HG02678 (cell line): ENCODE measurements around the gene SLC9A3.

Source experiments
- ATAC-seq: cut with Tn5 transposase; IDR thresholded peaks from one replicate; pipeline ENCODE4 v1.9.1; 2021; ENCODE audit warnings: mild to moderate bottlenecking, moderate library complexity; ENCODE audit not compliant: unreplicated experiment

Gene SLC9A3

GRCh38 chr5:448061-448765, 76.0 kb downstream of the SLC9A3 start:
- no peak for ATAC-seq

DNA sequence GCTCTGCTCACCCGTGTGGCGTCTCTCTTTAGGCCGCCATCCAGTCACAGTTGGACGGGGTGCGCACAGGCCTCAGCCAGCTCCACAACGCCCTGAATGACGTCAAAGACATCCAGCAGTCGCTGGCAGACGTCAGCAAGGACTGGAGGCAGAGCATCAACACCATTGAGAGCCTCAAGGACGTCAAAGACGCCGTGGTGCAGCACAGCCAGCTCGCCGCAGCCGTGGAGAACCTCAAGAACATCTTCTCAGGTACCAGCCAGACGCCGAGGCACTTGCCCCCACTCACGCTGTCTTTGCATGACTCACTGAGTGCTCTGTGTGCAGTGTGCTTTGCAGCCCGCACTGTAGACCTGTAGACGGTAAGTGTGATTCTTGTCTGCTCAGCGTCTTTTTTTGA, 76.7 kb downstream of the SLC9A3 start:
- no peak for ATAC-seq

DNA sequence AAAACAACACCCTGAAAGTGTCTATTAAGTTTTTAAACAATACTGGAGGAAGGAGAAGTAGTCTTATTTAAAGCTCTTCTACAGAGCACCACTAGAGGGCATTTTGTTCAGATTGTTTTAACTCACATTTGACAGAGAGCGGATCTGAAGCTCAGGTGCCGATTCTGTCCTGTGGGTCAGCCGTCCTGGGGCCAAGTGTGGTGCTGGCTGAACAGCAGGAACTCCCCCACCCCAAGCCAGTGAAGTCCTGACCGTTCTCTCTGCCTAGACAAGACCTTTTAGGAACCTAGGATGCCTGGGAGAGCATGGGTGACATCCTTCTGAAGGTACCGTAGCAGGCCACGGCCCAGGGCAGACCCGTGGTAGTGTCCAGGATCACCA, 77.4 kb downstream of the SLC9A3 start:
- ATAC-seq: no peak

DNA sequence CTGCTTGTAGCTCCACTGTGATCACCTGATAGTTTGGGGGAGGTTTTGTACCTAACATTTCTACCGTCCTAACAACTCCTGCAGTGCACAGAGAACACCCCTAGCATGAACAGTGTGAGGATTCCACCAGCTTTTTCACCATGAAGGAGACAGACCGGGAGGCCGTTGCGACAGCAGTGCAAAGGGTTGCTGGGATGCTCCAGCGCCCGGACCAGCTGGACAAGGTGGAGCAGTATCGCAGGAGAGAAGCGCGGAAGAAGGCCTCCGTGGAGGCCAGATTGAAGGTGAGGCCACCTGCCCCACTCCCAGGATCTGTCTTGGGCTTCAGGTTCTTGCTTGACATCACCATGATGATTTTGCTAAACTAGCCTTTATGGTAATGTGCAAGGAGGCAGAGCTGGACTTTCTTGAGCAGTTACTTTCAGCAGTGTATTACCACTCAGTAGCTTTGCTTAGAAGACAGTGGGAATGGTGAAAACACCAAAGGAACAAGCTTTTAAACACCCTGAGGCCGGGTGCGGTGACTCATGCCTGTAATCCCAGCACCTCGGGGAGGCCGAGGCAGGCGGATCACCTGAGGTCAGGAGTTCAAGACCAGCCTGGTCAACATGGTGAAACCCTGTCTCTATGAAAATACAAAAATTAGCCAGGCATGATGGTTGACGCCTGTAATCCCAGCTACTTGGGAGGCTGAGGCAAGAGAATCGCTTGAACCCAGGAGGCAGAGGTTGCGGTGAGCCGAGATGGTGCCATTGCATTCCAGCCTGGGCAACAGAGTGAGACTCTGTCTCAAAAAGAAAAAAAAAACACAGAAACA, 78.0 kb downstream of the SLC9A3 start:
- ATAC-seq: no peak

DNA sequence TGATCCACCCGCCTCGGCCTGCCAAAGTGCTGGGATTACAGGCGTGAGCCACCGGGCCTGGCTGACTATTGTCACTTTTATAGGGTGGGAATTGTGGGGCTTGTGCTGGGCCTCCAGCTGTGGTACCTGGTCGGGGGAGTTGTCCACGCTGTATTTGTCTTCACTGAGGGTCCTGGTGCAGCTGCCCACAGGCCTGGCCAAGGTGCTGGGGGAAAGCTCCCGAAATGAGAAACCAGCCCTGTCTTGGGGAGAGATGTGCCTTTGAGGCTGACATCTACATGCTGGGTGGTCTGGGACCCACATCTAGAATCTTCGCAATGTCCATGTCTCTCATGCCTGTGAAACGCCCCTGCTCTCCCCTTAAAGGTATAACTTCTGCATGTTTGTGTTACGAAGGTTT, 78.7 kb downstream of the SLC9A3 start:
- ATAC-seq: no peak

DNA sequence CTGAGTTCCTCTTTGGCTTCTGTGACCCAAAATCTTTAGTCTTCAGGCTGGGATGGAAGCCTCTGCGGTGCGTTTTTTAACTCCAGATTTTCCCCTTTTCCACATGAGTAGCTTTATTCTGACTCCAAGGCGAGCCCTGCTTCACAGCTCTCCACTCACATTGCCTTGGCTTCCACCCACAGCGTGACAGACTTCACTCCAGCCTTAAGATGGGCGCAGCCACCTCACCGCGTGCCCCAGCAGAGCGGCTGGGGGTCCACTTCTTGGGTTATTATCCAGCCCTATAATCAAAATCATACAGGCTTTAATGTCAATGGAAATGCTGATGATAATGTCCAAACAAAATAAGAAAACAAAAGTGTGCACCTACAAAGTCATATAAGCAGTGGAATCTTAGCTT, 80.0 kb downstream of the SLC9A3 start:
- ATAC-seq: no peak

GRCh38 chr5:443239-444151, 80.8 kb downstream of the SLC9A3 start:
- ATAC-seq: peak; percentile 17

DNA sequence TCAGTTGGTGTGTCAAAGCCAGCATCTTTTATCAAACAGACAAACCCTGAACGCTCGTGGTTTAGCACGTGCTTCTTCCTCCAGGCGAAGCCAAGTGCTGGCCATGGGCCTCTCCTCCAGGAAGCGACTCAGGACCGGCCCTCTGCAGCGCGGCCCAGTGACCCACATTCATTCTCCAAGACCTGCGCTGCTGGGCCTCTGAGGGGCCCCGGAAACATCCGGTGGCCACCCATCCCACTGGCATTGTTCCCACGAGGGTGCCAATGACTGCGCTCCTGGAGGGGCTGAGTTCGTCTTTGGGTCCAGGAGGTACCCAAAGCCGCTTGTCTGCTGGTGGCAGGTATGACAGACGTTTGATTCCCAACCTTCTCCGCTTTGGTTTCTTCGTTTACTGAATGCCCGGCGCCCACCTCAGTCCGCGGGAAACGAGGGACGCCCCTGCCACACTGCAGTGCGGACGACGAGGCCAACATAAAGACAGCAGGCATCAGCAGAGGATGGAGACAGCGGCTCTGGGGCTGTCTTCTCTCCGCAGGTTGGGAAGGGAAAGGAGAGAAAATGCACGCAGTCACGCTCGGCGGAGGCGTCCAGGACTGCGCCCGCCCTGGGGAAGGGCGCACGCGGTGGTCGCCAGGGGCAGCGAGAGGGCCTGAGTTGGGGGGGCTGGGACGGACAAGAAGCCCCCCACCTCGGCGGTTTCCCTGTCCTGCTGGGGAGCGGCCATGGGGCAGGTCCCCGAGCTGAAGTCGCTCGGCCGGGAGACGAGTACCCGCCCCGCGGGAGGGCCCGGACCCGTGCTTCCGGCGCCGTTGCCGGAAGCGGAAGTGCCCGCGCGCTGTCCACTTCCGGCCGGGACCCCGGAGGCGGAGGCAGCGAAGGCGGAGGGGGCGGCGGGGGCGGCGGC, 81.7 kb downstream of the SLC9A3 start, which contains the start of gene EXOC3:
TSS of gene EXOC3 (plus strand) at position 842 of the 904 bp plus-strand sequence. CDS start 3,030 bp downstream, outside the sequence.
- ATAC-seq: peak; percentile 90

DNA sequence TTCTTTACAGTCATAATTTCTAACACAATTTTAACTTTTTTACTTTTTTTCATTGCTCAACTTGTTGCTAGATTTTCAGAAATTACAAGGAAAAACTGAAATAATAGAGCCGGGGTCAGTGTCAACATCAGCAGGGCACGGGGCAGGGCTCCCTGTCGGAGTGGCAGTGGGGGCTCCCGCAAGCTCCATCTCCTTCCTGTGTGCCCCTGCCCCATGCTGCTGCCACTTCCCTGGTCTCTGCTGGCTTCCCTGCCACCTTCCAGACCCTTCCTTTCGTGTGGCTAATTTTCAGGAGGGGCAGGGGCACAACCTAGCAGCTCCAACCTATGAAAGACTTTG, 82.3 kb downstream of the SLC9A3 start:
- ATAC-seq: no peak

DNA sequence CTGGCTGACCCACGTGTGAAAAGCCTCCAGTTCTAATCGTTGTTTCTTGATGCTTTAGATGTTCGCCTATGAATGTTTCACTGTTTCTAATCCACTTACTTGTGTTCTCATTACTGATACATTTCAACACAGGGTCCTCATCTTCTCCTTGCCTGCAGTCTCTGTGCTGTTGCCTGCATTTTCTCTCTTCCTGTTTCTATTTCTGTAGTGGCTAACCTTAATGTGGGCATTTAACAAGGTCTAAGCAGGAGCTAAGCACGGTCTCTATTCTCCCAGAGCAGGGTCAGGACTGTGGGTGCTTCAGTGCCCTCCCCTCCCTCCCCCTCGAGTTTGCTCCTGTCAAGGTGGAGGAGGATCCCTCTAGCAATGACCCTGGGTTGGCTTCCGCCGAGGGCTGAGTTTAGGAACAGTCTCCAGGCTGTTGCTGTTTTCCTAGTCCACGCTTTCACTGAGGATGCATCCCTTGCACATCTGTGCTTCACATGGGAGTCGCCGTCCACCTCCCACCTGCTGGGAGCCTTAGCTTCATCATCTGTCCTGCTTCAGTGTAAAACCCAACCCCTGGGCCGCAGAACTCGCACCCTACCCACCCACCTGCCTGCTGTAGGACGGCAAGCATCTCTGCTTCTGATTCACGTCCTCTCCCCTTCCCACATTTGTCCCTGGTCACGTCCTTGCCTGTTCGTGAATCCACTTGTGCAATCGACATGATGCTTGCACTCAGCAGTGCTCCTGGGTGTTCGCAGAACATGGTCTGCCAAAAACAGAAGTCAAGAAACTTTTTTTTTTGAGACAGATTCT, 83.6 kb downstream of the SLC9A3 start:
- ATAC-seq: no peak

DNA sequence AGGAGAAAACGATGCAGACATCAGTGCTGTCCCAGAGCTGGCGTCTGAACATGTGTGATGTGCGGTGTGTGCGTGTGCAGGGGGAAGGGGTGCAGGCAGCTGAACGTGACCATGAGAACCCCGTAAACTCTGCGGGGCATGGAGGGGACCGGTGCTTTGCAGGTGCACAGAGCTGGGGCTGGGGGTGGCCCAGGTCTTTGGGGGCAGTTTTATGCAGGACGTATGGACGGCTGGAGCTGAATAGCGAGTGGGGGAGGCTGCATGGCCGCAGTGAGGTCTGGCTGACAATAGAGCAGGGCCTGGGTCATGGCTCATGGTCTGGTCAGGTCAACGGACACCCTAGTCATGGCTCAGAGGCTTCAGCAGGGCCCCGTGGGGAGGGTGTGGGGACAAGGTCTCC, 84.6 kb downstream of the SLC9A3 start:
- ATAC-seq: no peak

DNA sequence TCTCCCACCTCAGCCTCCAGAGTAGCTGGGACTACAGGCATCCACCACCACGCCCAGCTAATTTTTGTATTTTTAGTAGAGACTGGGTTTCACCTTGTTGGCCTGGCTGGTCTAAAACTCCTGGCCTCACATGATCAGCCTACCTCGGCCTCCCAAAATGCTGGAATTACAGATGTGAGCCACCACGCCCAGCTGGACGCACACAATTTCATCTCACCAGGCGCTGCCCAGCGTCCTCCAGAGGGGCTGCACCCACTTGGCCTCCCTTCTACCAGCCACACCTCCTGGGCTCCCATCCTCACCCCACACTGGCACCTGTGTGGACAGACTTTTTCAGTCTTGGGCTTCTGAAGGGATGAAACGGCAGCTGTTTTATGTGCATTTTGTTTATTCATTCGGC, 85.1 kb downstream of the SLC9A3 start:
- no peak for ATAC-seq

GRCh38 chr5:438481-438981, 85.7 kb downstream of the SLC9A3 start:
- no peak for ATAC-seq

- ATAC-seq: no peak
These were observed 86.9 kb downstream of the SLC9A3 start for GRCh38 chr5:437281-437771.

DNA sequence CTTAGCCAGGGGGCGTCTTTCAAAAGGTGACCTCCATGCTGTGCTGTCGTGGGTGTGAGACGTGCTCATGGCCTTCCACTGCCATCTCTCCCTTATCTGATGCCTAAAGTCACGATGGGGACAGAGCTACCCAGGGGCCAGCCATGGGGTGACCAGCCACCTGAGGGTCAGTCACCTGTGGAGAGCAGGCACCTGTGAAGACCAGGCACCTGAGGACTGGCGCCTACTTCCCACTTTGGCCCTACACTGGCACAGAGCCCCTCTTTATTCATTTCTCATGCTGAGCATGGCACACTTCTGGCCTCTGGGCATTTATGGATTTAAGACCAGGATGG, 87.6 kb downstream of the SLC9A3 start:
- ATAC-seq: no peak

DNA sequence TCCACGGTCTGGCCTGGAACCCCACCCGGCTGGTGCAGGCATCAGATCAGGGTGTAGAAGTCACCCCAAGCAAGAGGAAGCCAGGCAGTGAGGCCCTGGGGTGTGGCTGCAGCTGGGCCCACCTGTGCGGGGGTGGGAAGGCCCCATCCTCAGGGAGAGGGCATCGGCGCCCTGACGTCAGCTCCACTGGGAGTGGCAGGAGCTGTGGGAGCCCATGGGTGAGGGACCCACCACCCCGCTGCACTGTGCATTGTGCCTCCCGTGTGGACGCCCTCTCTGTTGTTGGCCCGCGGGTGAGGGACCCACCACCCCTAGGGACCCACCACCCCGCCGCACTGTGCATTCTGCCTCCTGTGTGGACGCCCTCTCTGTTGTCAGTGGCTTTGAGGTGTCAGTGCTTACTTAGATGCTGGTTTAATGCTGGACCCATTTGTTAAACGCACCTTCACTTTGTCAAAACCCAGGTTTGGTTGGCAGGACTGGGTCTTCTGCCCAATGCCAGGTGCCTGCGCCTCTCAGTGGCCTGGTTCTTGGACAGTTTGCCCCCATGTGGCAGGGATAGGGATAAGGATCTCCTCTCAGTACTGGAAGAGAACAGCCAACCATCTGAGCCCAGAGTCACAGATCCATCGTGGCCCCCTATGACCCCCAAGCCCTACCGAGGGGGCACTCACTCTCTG, 88.1 kb downstream of the SLC9A3 start:
- ATAC-seq: no peak

DNA sequence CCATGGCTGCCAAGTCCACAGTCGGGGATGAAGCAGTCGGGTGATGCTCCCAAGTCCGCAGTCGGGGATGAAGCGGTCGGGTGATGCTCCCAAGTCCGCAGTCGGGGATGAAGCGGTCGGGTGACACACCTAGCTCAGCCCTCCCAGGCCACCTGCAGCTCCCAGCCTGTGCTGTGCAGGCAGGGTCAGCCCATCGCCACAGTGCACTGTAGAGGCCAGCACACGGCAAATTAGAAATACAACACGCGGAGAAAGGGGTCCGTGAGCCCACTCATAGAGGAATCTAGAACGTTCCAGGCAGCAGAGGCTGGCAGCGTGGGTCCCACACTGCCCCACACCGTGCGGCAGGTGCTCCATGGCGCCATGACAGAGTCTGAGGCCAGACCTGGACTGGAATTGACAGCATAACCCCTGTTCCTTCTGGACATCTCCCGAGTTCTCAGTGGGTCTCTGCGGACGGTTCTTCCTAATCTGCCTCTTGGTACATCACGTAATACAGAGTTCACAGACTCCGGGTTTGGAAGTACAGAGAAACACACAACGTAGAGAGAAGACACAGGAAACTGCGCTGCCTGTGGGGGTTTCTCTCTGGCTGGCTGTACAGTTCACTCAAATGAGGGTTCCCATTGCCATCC, 89.0 kb downstream of the SLC9A3 start:
- ATAC-seq: no peak

DNA sequence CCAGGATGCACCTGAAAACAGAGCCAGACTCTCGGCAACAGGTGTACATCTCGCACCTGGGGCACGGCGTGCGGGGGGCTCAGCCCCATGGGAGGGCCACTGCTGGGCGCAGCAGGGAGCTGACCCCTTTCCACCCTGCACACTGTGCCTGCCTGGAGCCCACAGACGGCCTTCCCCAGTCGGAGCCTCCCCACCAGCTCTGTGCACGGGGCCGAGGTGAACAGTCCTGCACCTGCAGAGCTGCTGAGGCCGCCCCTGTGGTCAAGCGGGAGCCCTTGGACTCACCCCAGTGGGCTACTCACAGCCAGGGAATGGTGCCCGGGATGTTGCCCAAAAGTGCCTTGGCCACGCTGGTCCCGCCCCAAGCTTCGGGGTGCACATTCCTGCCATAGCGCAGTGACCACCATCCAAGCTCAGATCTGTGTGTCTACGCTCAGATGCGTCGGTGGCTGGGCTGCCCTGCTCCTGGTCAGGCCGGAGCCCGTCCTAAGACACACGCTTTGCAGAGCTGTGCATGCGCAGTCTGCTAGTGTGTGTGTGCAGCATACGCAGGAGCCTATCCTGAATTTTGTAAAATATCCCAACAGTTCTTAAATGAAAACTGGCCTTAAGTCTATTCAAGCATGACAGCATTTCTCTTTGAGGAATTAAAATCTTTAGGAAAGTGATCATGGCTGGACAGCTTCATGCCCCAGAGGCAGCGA, 89.7 kb downstream of the SLC9A3 start:
- no peak for ATAC-seq
